Breast epithelium (tissue), 3 donors: ENCODE data around the gene CTNNA3.
"Not testable (repeated sequence)": the region's sequence is repeated elsewhere in the genome, so short reads cannot be mapped to it uniquely, and the experiment has no call there.

Experiments used
- POLR2A ChIP-seq: fragments of 450-650 bp; IDR thresholded peaks from one replicate; pipeline ENCODE4 v1.6.1; 2016; ENCODE audit warnings: antibody characterized with exemption, mild to moderate bottlenecking, moderate library complexity
- POLR2AphosphoS5 ChIP-seq, 3 donors: sonication (generic); formaldehyde crosslinking; IDR thresholded peaks; one replicate each; pipeline ENCODE4 v1.6.1; 2017; ENCODE audit warnings: antibody characterized with exemption in 3 of 3
- TF ChIP-seq, protein P1 (sequence below), 3 donors: fragments of 450-650 bp; IDR thresholded peaks; one replicate each; pipeline ENCODE4 v1.5.1; 2016 to 2017; ENCODE audit warnings: antibody characterized with exemption in 3 of 3, mild to moderate bottlenecking in 3 of 3, moderate library complexity in 3 of 3

DNA sequence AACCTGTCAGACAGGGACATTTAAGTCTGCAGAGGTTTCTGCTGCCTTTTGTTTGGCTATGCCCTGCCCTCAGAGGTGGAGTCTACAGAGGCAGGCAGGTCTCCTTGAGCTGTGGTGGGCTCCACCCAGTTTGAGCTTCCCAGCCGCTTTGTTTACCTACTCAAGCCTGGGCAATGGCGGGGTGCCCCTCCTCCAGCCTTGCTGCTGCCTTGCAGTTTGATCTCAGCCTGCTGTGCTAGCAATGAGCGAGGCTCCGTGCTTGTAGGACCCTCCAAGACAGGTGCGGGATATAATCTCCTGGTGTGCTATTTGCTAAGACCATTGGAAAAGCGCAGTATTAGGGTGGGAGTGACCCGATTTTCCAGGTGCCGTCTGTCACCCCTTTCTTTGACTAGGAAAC, 1360.2 kb downstream of the CTNNA3 start:
- not testable (repeated sequence) for TF ChIP-seq POLR2A; POLR2AphosphoS5 (IDR thresholded peaks at IDR 0.05)
- TF ChIP-seq, protein P1, sequence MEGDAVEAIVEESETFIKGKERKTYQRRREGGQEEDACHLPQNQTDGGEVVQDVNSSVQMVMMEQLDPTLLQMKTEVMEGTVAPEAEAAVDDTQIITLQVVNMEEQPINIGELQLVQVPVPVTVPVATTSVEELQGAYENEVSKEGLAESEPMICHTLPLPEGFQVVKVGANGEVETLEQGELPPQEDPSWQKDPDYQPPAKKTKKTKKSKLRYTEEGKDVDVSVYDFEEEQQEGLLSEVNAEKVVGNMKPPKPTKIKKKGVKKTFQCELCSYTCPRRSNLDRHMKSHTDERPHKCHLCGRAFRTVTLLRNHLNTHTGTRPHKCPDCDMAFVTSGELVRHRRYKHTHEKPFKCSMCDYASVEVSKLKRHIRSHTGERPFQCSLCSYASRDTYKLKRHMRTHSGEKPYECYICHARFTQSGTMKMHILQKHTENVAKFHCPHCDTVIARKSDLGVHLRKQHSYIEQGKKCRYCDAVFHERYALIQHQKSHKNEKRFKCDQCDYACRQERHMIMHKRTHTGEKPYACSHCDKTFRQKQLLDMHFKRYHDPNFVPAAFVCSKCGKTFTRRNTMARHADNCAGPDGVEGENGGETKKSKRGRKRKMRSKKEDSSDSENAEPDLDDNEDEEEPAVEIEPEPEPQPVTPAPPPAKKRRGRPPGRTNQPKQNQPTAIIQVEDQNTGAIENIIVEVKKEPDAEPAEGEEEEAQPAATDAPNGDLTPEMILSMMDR (IDR thresholded peaks at IDR 0.05): not testable (repeated sequence)
